SKM-1 (cell line): ENCODE data around the gene OR6P1.

ENCODE experiments used
- DNase-seq: peaks from one replicate; lab custom pipeline; 2025; ENCODE audit not compliant: unreplicated experiment; lab: John Stamatoyannopoulos, UW

The OR6P1 gene

GRCh38 chr1:158520021-158520420, 50.4 kb downstream of the OR6P1 start:
- DNase-seq: no peak

GRCh38 chr1:158516966-158517365, 53.4 kb downstream of the OR6P1 start:
- no peak for DNase-seq
